ENCODE measurements around the gene CALM3. TPM values are rescaled to one million over a fixed set of nuclear protein-coding genes. Genes with fewer than 3 reads are reported as not detected.

Gene CALM3
- total and polyA plus RNA-seq, 2 of the 13 experiments (the other 11 are each of a cell fraction or from before 2014, with no cell fraction given), result 239 to 258 TPM

DNA sequence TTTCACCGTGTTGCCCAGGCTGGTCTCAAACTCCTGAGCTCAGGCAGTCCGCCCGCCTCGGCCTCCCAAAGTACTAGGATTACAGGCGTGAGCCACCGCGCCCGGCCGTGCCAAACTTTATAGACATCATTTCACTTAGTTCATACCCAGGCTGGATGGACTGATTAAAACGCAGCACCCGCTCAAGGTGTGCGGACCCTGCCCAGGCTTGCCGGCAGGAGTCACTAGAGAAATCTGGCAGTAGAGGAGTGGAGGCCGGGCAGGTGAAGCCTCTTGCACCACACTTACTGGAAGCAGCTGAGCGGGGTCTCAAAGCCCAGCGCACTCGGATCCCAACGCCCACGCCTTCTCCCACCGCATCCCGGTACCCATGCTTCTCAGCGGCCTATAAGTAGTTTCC, 12.4 kb downstream of the CALM3 start (continued):
- TF ChIP-seq ZBTB40 (IDR thresholded peaks at IDR 0.05) (no peak), ZBTB40 (CRISPR knock-in tag; IDR thresholded peaks at IDR 0.05) (no peak), MLLT10 (CRISPR knock-in tag; IDR thresholded peaks at IDR 0.05) (no peak), TEAD3 (CRISPR knock-in tag; optimal IDR thresholded peaks at IDR 0.05; ENCODE audit: borderline replicate concordance) (no peak), SNAPC4 (CRISPR knock-in tag; IDR thresholded peaks at IDR 0.05) (no peak), ZNF30 (CRISPR knock-in tag; IDR thresholded peaks at IDR 0.05) (no peak), SMARCE1 (IDR thresholded peaks at IDR 0.05; ENCODE audit: borderline replicate concordance) (no peak), JDP2 (CRISPR knock-in tag; IDR thresholded peaks at IDR 0.05; ENCODE audit: borderline replicate concordance) (no peak), LCORL (IDR thresholded peaks at IDR 0.05) (no peak), LCORL (CRISPR knock-in tag; IDR thresholded peaks at IDR 0.05) (no peak), ZNF850 (CRISPR knock-in tag; conservative IDR thresholded peaks at IDR 0.05) (no peak)
- TF ChIP-seq, protein P1, sequence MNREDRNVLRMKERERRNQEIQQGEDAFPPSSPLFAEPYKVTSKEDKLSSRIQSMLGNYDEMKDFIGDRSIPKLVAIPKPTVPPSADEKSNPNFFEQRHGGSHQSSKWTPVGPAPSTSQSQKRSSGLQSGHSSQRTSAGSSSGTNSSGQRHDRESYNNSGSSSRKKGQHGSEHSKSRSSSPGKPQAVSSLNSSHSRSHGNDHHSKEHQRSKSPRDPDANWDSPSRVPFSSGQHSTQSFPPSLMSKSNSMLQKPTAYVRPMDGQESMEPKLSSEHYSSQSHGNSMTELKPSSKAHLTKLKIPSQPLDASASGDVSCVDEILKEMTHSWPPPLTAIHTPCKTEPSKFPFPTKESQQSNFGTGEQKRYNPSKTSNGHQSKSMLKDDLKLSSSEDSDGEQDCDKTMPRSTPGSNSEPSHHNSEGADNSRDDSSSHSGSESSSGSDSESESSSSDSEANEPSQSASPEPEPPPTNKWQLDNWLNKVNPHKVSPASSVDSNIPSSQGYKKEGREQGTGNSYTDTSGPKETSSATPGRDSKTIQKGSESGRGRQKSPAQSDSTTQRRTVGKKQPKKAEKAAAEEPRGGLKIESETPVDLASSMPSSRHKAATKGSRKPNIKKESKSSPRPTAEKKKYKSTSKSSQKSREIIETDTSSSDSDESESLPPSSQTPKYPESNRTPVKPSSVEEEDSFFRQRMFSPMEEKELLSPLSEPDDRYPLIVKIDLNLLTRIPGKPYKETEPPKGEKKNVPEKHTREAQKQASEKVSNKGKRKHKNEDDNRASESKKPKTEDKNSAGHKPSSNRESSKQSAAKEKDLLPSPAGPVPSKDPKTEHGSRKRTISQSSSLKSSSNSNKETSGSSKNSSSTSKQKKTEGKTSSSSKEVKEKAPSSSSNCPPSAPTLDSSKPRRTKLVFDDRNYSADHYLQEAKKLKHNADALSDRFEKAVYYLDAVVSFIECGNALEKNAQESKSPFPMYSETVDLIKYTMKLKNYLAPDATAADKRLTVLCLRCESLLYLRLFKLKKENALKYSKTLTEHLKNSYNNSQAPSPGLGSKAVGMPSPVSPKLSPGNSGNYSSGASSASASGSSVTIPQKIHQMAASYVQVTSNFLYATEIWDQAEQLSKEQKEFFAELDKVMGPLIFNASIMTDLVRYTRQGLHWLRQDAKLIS (CRISPR knock-in tag; IDR thresholded peaks at IDR 0.05), result no peak

Data from HepG2 (cell line).